ENCODE measurements around the gene SIPA1. TPM values are rescaled to one million over a fixed set of nuclear protein-coding genes. Genes with fewer than 3 reads are reported as not detected.
A peak's percentile ranks its signal among the peaks of the same experiment; 100 is the strongest.
"Not testable (repeated sequence)": the region's sequence is repeated elsewhere in the genome, so short reads cannot be mapped to it uniquely, and the experiment has no call there.

Gene SIPA1
- total and polyA plus RNA-seq, 9 of the 15 experiments (the other 6 are each of a cell fraction or from before 2014, with no cell fraction given): 0.25 to 85.8 (median 16.8) TPM

- no peak overlapping the region for H3K27ac ChIP-seq (ENCODE audit: extremely low read depth, low read depth, low read length)
- no peaks in the 10 kb centered on the region for H3K79me2 ChIP-seq (ENCODE audit: control insufficient read depth, insufficient read depth, low read length)
- H4K20me1 ChIP-seq (replicated peaks; ENCODE audit: control insufficient read depth, insufficient read depth, low read length): no peaks in the 10 kb centered on the region
- H3K36me3 ChIP-seq (ENCODE audit: control insufficient read depth, insufficient read depth, low read length): no peaks in the 10 kb centered on the region
- DNase-seq (ENCODE audit: extremely low read depth in 1 of 4, low spot score in 3 of 4) (no peak), FAIRE-seq (no peak), ATAC-seq (no peak)
- TF ChIP-seq HMGN3 (IDR thresholded peaks at IDR 0.05; ENCODE audit: borderline replicate concordance, extremely low read depth, insufficient read length, low read depth, low read length) (no peak), JUNB (CRISPR knock-in tag; conservative IDR thresholded peaks at IDR 0.05) (no peak), ZNF444 (CRISPR knock-in tag; IDR thresholded peaks at IDR 0.05) (no peak), POLR2A (conservative IDR thresholded peaks at IDR 0.05) (no peak), BDP1 (IDR thresholded peaks at IDR 0.05; ENCODE audit: insufficient read depth, insufficient read length) (no peak), IRF1 (CRISPR knock-in tag; IDR thresholded peaks at IDR 0.05; ENCODE audit: borderline replicate concordance) (no peak), TBL1XR1 (IDR thresholded peaks at IDR 0.05; ENCODE audit: low read length in 2 of 2) (no peak), CLOCK (CRISPR knock-in tag; IDR thresholded peaks at IDR 0.05; ENCODE audit: borderline replicate concordance) (no peak), RNF2 (IDR thresholded peaks at IDR 0.05) (no peak), GTF2E2 (tag; IDR thresholded peaks at IDR 0.05) (no peak), ILF3 (IDR thresholded peaks at IDR 0.05; ENCODE audit: borderline replicate concordance) (no peak), DACH1 (IDR thresholded peaks at IDR 0.05; ENCODE audit: partially characterized antibody) (no peak), ZBTB1 (CRISPR knock-in tag; IDR thresholded peaks at IDR 0.05; ENCODE audit: borderline replicate concordance, low read depth) (no peak), CBX5 (IDR thresholded peaks at IDR 0.05; ENCODE audit: borderline replicate concordance, low read depth) (no peak), SMARCA4 (IDR thresholded peaks at IDR 0.05) (no peak)
- ChIA-PET CTCF (ENCODE audit: low intra/inter-chr PET ratio) (no interaction called here), POLR2A (interaction anchor here (0.6 to 1.4 kb wide), 3 partner anchors 21 to 69 kb away, joined by 3 read pairs; no protein-coding TSS in a partner anchor)
- no peak overlapping the region for H3K4me3 ChIP-seq
- WGBS (ENCODE audit: insufficient coverage, low coverage, missing lambda C conversion rate): 69% methylated on average over 5 of the region's 5 CpGs
- no peaks in the 10 kb centered on the region for H3K9me1 ChIP-seq (ENCODE audit: control insufficient read depth, insufficient read depth, low read length)
- no TSS peak for BruUV-seq (replicated peaks)
- intact Hi-C loops (cut with micrococcal nuclease) (no loop called here), in situ Hi-C loops (cut with MboI) (no loop called here)
- no peak overlapping the region for H3K9ac ChIP-seq (ENCODE audit: insufficient read depth in 1 of 2, low read depth in 2 of 2, low read length in 2 of 2)
- no peaks in the 10 kb centered on the region for H3K9me3 ChIP-seq (replicated peaks; ENCODE audit: control insufficient read depth, insufficient read depth, low read depth, low read length)
- H2AFZ ChIP-seq (ENCODE audit: low read depth, low read length): peak overlapping the region; percentile 83
- no peaks in the 10 kb centered on the region; a peak in 1 of 5 replicates for H3K4me1 ChIP-seq (replicated peaks in 1 of 2; ENCODE audit: control insufficient read depth in 2 of 2, insufficient read depth in 2 of 2, low read length in 2 of 2)
- H3K27me3 ChIP-seq (ENCODE audit: control insufficient read depth in 2 of 2, insufficient read depth in 2 of 2, low read length in 2 of 2): no peaks in the 10 kb centered on the region; a peak in 1 of 5 replicates
- H3K4me2 ChIP-seq (ENCODE audit: insufficient read depth, low read length): no peak overlapping the region
These were observed 42.4 kb downstream of the SIPA1 start for GRCh38 chr11:65680192-65680743.

- H3K4me2 ChIP-seq (ENCODE audit: insufficient read depth, low read length); H2AFZ ChIP-seq (ENCODE audit: low read depth, low read length); ATAC-seq; H3K4me1 ChIP-seq (replicated peaks in 1 of 2; ENCODE audit: control insufficient read depth in 2 of 2, insufficient read depth in 2 of 2, low read length in 2 of 2); H3K36me3 ChIP-seq (ENCODE audit: control insufficient read depth, insufficient read depth, low read length); in situ Hi-C loops (cut with MboI); H3K9ac ChIP-seq (ENCODE audit: insufficient read depth in 1 of 2, low read depth in 2 of 2, low read length in 2 of 2); H4K20me1 ChIP-seq (replicated peaks; ENCODE audit: control insufficient read depth, insufficient read depth, low read length); H3K9me1 ChIP-seq (ENCODE audit: control insufficient read depth, insufficient read depth, low read length); FAIRE-seq; CTCF ChIA-PET (ENCODE audit: low intra/inter-chr PET ratio); H3K27me3 ChIP-seq (ENCODE audit: control insufficient read depth in 2 of 2, insufficient read depth in 2 of 2, low read length in 2 of 2); DNase-seq (ENCODE audit: extremely low read depth in 1 of 4, low spot score in 3 of 4); H3K27ac ChIP-seq (ENCODE audit: extremely low read depth, low read depth, low read length); BruUV-seq (replicated peaks); intact Hi-C loops (cut with micrococcal nuclease); H3K79me2 ChIP-seq (ENCODE audit: control insufficient read depth, insufficient read depth, low read length); H3K9me3 ChIP-seq (replicated peaks; ENCODE audit: control insufficient read depth, insufficient read depth, low read depth, low read length); H3K4me3 ChIP-seq: not testable (repeated sequence)
- WGBS (ENCODE audit: insufficient coverage, low coverage, missing lambda C conversion rate): 38% methylated on average over 6 of the region's 6 CpGs
- POLR2A ChIA-PET: interaction anchor here (0.7 kb wide), 1 partner anchor 8 kb away, joined by 4 read pairs; no protein-coding TSS in a partner anchor
These were observed 45.6 kb downstream of the SIPA1 start for GRCh38 chr11:65683480-65683879.
